ENCODE data around the gene MAPRE2.
"Not testable (repeated sequence)": the region's sequence is repeated elsewhere in the genome, so short reads cannot be mapped to it uniquely, and the experiment has no call there.

Gene MAPRE2

GRCh38 chr18:35097763-35098162 is 56.5 kb downstream of the MAPRE2 start:
- H3K27me3 ChIP-seq (ENCODE audit: control insufficient read depth, insufficient read depth, low read length): no peaks in the 10 kb centered on the region
- no peak overlapping the region for H3K9ac ChIP-seq (ENCODE audit: low read depth, low read length)
- no peaks in the 10 kb centered on the region for H3K4me1 ChIP-seq (ENCODE audit: control insufficient read depth, insufficient read depth, low read length)
- H3K4me2 ChIP-seq (ENCODE audit: low read length): no peak overlapping the region
- no peaks in the 10 kb centered on the region for H3K36me3 ChIP-seq (ENCODE audit: insufficient read depth, low read length)
- H3K4me3 ChIP-seq (ENCODE audit: low read length): no peak overlapping the region
- no peaks in the 10 kb centered on the region for H3K9me3 ChIP-seq (replicated peaks; ENCODE audit: low read length)

DNA sequence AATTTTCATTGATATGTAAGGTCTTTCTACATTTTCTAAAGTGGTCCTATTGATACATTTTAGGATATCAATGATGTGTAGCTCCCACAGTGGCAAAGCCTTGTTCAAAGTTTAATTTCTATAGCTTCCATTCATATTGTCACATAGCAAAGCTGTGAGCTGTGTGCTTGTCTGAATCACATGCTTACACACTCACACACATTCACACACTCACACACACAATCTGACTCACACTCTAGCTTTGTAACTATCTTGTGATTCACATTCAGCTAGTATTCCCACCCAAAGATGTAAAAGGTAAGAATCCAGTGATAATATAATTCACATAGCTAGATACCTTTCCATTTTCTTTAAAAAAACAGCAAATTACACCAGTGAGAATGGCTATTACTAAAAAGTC is 58.7 kb downstream of the MAPRE2 start:
- Histone ChIP-seq H3K9me3 (replicated peaks; ENCODE audit: low read length) (no peaks in the 10 kb centered on the region), H3K4me3 (ENCODE audit: low read length) (no peak overlapping the region), H3K9ac (ENCODE audit: low read depth, low read length) (no peak overlapping the region), H3K4me2 (ENCODE audit: low read length) (no peak overlapping the region), H3K36me3 (ENCODE audit: insufficient read depth, low read length) (no peaks in the 10 kb centered on the region), H3K27me3 (ENCODE audit: control insufficient read depth, insufficient read depth, low read length) (no peaks in the 10 kb centered on the region), H3K4me1 (ENCODE audit: control insufficient read depth, insufficient read depth, low read length) (no peaks in the 10 kb centered on the region)

DNA sequence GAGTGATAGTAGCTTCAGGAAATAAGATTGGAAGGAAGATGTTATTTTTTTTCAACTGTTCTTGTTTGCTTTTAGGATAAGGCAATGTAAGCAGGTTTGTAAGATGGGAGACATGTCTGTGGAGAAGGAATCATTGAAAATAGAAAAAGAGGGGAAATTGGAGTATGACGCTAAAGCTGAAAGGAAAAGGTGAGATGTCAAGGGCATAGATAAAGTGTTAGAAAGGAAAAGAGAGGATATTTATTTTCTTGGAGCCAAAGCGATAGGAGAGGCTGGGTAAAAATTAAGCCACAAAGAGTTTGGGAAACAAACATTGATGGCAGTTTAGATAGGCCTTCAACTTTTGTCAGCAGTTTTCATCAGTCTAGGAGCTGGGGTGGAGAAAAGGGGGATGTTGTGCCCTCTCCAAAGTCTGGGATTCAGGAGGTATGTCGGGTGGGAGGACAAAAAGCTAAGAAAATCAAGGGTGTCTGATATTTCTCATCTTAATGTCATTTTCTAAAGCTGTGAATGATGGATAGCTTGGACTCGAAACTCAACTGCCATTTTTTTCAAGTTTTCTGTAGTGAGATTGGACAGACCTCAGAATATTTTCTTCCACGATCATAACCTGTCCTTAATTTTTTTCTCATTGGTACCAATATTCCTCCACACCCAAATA is 63.3 kb downstream of the MAPRE2 start:
- Histone ChIP-seq H3K27me3 (ENCODE audit: control insufficient read depth, insufficient read depth, low read length) (no peaks in the 10 kb centered on the region), H3K36me3 (ENCODE audit: insufficient read depth, low read length) (no peaks in the 10 kb centered on the region), H3K4me2 (ENCODE audit: low read length) (no peak overlapping the region), H3K9ac (ENCODE audit: low read depth, low read length) (no peak overlapping the region), H3K4me1 (ENCODE audit: control insufficient read depth, insufficient read depth, low read length) (no peaks in the 10 kb centered on the region), H3K9me3 (replicated peaks; ENCODE audit: low read length) (no peaks in the 10 kb centered on the region), H3K4me3 (ENCODE audit: low read length) (no peak overlapping the region)

GRCh38 chr18:35106013-35106844 is 65.0 kb downstream of the MAPRE2 start:
- Histone ChIP-seq H3K36me3 (ENCODE audit: insufficient read depth, low read length) (no peaks in the 10 kb centered on the region), H3K4me2 (ENCODE audit: low read length) (no peak overlapping the region), H3K4me1 (ENCODE audit: control insufficient read depth, insufficient read depth, low read length) (no peaks in the 10 kb centered on the region), H3K4me3 (ENCODE audit: low read length) (no peak overlapping the region), H3K9ac (ENCODE audit: low read depth, low read length) (no peak overlapping the region), H3K27me3 (ENCODE audit: control insufficient read depth, insufficient read depth, low read length) (no peaks in the 10 kb centered on the region), H3K9me3 (replicated peaks; ENCODE audit: low read length) (no peaks in the 10 kb centered on the region)

- Histone ChIP-seq H3K36me3 (ENCODE audit: insufficient read depth, low read length) (no peaks in the 10 kb centered on the region), H3K4me2 (ENCODE audit: low read length) (no peak overlapping the region), H3K9me3 (replicated peaks; ENCODE audit: low read length) (no peaks in the 10 kb centered on the region), H3K27me3 (ENCODE audit: control insufficient read depth, insufficient read depth, low read length) (no peaks in the 10 kb centered on the region), H3K9ac (ENCODE audit: low read depth, low read length) (no peak overlapping the region), H3K4me3 (ENCODE audit: low read length) (no peak overlapping the region), H3K4me1 (ENCODE audit: control insufficient read depth, insufficient read depth, low read length) (no peaks in the 10 kb centered on the region)
These were observed 65.6 kb downstream of the MAPRE2 start for GRCh38 chr18:35106845-35107148.

DNA sequence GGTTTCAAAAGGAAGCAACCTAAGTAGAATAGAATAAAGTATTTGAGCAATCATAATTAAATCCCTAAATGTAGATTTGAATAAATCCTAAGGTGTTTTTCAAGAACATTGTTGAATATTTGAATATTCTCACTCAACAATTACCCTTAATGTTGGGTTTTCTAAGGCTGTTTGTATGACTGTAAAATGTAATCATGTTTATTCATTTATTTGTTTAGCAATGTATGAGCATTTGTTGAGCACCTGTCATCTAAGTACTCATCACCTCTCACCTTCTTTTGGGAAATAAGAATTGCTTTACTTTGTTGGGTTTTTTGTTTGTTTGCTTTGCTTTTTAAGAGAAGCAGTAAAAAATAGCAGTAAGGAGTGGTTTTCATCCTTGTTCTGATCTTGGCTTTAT is 66.0 kb downstream of the MAPRE2 start:
- Histone ChIP-seq H3K4me1 (ENCODE audit: control insufficient read depth, insufficient read depth, low read length) (no peaks in the 10 kb centered on the region), H3K9ac (ENCODE audit: low read depth, low read length) (no peak overlapping the region), H3K9me3 (replicated peaks; ENCODE audit: low read length) (no peaks in the 10 kb centered on the region), H3K27me3 (ENCODE audit: control insufficient read depth, insufficient read depth, low read length) (no peaks in the 10 kb centered on the region), H3K4me3 (ENCODE audit: low read length) (no peak overlapping the region), H3K36me3 (ENCODE audit: insufficient read depth, low read length) (no peaks in the 10 kb centered on the region), H3K4me2 (ENCODE audit: low read length) (no peak overlapping the region)

GRCh38 chr18:35108088-35108487 is 66.9 kb downstream of the MAPRE2 start:
- H3K27me3 ChIP-seq (ENCODE audit: control insufficient read depth, insufficient read depth, low read length); H3K9ac ChIP-seq (ENCODE audit: low read depth, low read length); H3K4me3 ChIP-seq (ENCODE audit: low read length); H3K9me3 ChIP-seq (replicated peaks; ENCODE audit: low read length); H3K4me1 ChIP-seq (ENCODE audit: control insufficient read depth, insufficient read depth, low read length); H3K36me3 ChIP-seq (ENCODE audit: insufficient read depth, low read length); H3K4me2 ChIP-seq (ENCODE audit: low read length): not testable (repeated sequence)

GRCh38 chr18:35110059-35110458 is 68.8 kb downstream of the MAPRE2 start:
- H3K4me1 ChIP-seq (ENCODE audit: control insufficient read depth, insufficient read depth, low read length): no peaks in the 10 kb centered on the region
- no peaks in the 10 kb centered on the region for H3K36me3 ChIP-seq (ENCODE audit: insufficient read depth, low read length)
- H3K27me3 ChIP-seq (ENCODE audit: control insufficient read depth, insufficient read depth, low read length): no peaks in the 10 kb centered on the region
- H3K4me3 ChIP-seq (ENCODE audit: low read length): no peak overlapping the region
- H3K4me2 ChIP-seq (ENCODE audit: low read length): no peak overlapping the region
- H3K9ac ChIP-seq (ENCODE audit: low read depth, low read length): no peak overlapping the region
- H3K9me3 ChIP-seq (replicated peaks; ENCODE audit: low read length): no peaks in the 10 kb centered on the region

DNA sequence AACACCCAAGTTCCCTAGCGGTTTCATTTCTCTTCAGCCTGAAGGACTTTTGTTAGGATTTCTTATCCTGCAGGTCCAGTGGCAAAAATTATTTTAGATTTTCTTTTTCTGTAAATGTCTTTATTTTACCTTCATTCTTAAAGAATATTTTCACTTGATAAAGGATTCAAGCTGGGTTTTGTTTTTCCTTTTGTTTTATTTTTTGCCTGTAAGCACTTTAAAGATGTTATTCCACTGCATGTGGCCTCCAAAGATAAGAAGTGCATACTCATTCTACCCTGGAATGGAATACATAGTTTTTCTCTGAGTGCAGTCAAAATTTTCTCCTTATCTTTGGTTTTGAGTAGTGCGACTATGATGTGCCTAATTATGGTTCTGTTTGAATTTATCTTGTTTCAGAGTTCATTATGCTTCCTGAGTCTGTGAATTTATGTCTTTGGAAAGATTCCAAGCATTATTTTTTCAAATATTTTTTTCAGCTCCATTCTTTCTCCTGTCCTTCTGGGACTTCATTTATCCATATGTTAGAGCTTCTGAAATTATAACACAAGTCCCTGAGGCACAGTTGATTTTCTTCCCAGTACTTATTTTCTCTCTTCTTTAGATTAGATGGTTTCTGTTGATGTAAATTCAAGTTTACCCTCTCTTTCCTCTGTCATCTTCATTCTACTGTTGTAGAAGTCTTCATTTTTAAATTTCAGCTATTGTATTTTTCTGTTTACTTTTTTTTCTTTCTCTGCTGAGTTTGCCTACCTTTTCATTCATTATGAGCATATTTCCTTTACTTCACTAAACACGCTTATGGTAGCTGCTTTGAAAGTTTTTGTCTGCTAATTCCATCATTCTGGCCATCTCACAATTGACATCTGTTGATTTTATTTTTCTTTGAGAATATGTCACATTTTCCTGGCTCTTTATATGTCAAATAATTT is 69.6 kb downstream of the MAPRE2 start:
- H3K4me1 ChIP-seq (ENCODE audit: control insufficient read depth, insufficient read depth, low read length): no peaks in the 10 kb centered on the region
- no peaks in the 10 kb centered on the region for H3K27me3 ChIP-seq (ENCODE audit: control insufficient read depth, insufficient read depth, low read length)
- no peaks in the 10 kb centered on the region for H3K9me3 ChIP-seq (replicated peaks; ENCODE audit: low read length)
- no peaks in the 10 kb centered on the region for H3K36me3 ChIP-seq (ENCODE audit: insufficient read depth, low read length)
- no peak overlapping the region for H3K4me3 ChIP-seq (ENCODE audit: low read length)
- H3K4me2 ChIP-seq (ENCODE audit: low read length): no peak overlapping the region
- H3K9ac ChIP-seq (ENCODE audit: low read depth, low read length): no peak overlapping the region

- H3K4me3 ChIP-seq (ENCODE audit: low read length): no peak overlapping the region
- no peak overlapping the region for H3K4me2 ChIP-seq (ENCODE audit: low read length)
- no peaks in the 10 kb centered on the region for H3K36me3 ChIP-seq (ENCODE audit: insufficient read depth, low read length)
- no peaks in the 10 kb centered on the region for H3K9me3 ChIP-seq (replicated peaks; ENCODE audit: low read length)
- H3K9ac ChIP-seq (ENCODE audit: low read depth, low read length): no peak overlapping the region
- H3K4me1 ChIP-seq (ENCODE audit: control insufficient read depth, insufficient read depth, low read length): no peaks in the 10 kb centered on the region
- H3K27me3 ChIP-seq (ENCODE audit: control insufficient read depth, insufficient read depth, low read length): no peaks in the 10 kb centered on the region
These were observed 71.5 kb downstream of the MAPRE2 start for GRCh38 chr18:35112696-35113095.

GRCh38 chr18:35114305-35114704 is 73.1 kb downstream of the MAPRE2 start:
- peaks cover 5% of the 10 kb centered on the region for H3K4me1 ChIP-seq (ENCODE audit: control insufficient read depth, insufficient read depth, low read length)
- no peaks in the 10 kb centered on the region for H3K9me3 ChIP-seq (replicated peaks; ENCODE audit: low read length)
- no peak overlapping the region for H3K9ac ChIP-seq (ENCODE audit: low read depth, low read length)
- H3K4me2 ChIP-seq (ENCODE audit: low read length): no peak overlapping the region
- no peak overlapping the region for H3K4me3 ChIP-seq (ENCODE audit: low read length)
- H3K36me3 ChIP-seq (ENCODE audit: insufficient read depth, low read length): no peaks in the 10 kb centered on the region
- H3K27me3 ChIP-seq (ENCODE audit: control insufficient read depth, insufficient read depth, low read length): no peaks in the 10 kb centered on the region

All from skeletal muscle satellite cell (primary cell).